CD4-positive, alpha-beta T cell treated with Interleukin-1 beta for 1 hour (primary cell): ENCODE measurements around the gene RUSC2.
"Not testable (repeated sequence)": the region's sequence is repeated elsewhere in the genome, so short reads cannot be mapped to it uniquely, and the experiment has no call there.

Source experiments
- DNase-seq, 2 donors: peaks; one replicate each; pipeline ENCODE4 v3.0.0-alpha.2; 2020 to 2022

RUSC2 gene

GRCh38 chr9:35489313-35490154 is at the start of gene RUSC2:
Gene RUSC2, plus strand, starts transcription at chr9:35490111. Its CDS starts 56,411 bp downstream, at chr9:35546522.
- DNase-seq = peak; percentile 37 to 70

GRCh38 chr9:35446012-35446411 is 43.9 kb upstream of the RUSC2 start:
- no peak for DNase-seq

GRCh38 chr9:35448496-35448895 is 41.4 kb upstream of the RUSC2 start:
- DNase-seq = no peak

- no peak for DNase-seq
These were observed 37.4 kb upstream of the RUSC2 start for GRCh38 chr9:35452481-35452880.

- DNase-seq = no peak
These were observed 36.1 kb upstream of the RUSC2 start for GRCh38 chr9:35453786-35454185.

GRCh38 chr9:35464141-35465025 is 25.5 kb upstream of the RUSC2 start:
- no peak for DNase-seq

GRCh38 chr9:35470340-35470739 is 19.6 kb upstream of the RUSC2 start:
- DNase-seq = no peak

- DNase-seq = no peak
These were observed 19.0 kb upstream of the RUSC2 start for GRCh38 chr9:35470894-35471293.

GRCh38 chr9:35476596-35476995 is 13.3 kb upstream of the RUSC2 start:
- no peak for DNase-seq

GRCh38 chr9:35477211-35477855 is 12.6 kb upstream of the RUSC2 start:
- peak; percentile 39 to 54 for DNase-seq

- no peak for DNase-seq
These were observed 11.0 kb upstream of the RUSC2 start for GRCh38 chr9:35478871-35479270.

- DNase-seq = peak; percentile 12 to 21
These were observed 8.4 kb upstream of the RUSC2 start for GRCh38 chr9:35481347-35481975.

- no peak for DNase-seq
These were observed 7.8 kb upstream of the RUSC2 start for GRCh38 chr9:35482071-35482470.

- DNase-seq = no peak
These were observed 5.5 kb upstream of the RUSC2 start for GRCh38 chr9:35484406-35484805.

- no peak for DNase-seq
These were observed 2.8 kb upstream of the RUSC2 start for GRCh38 chr9:35487081-35487480.

GRCh38 chr9:35488021-35488420 is 1.9 kb upstream of the RUSC2 start:
- DNase-seq = no peak

GRCh38 chr9:35488566-35489312 is 1.2 kb upstream of the RUSC2 start:
- no peak for DNase-seq

- DNase-seq = no peak
These were observed 421 bp downstream of the RUSC2 start for GRCh38 chr9:35490155-35490909.

- DNase-seq = no peak
These were observed 1.1 kb downstream of the RUSC2 start for GRCh38 chr9:35490910-35491465.

GRCh38 chr9:35493119-35493518 is 3.2 kb downstream of the RUSC2 start:
- not testable (repeated sequence) for DNase-seq

- DNase-seq = no peak
These were observed 6.1 kb downstream of the RUSC2 start for GRCh38 chr9:35495984-35496383.
